RWPE2 (cell line): ENCODE results near the gene HPGDS.
"Not testable (repeated sequence)": the region's sequence is repeated elsewhere in the genome, so short reads cannot be mapped to it uniquely, and the experiment has no call there.

Experiments
- ATAC-seq: fragments of 200-7000 bp; cut with Tn5 transposase; 3 replicates; pipeline ENCODE4 v1.9.1; 2021; ENCODE audit warnings: low read depth
- DNase-seq: peaks from one replicate; pipeline ENCODE4 v3.0.0-alpha.2; 2020; ENCODE audit warnings: low spot score
- H3K27ac ChIP-seq: fragments of 450-650 bp; 2 replicates; pipeline ENCODE4 v1.5.1; 2017; ENCODE audit warnings: mild to moderate bottlenecking; ENCODE audit not compliant: poor library complexity, severe bottlenecking
- H3K27me3 ChIP-seq: fragments of 250-450 bp; sonication (Bioruptor Pico); 2 replicates; pipeline ENCODE4 v1.5.1; 2021; ENCODE audit warnings: mild to moderate bottlenecking, moderate library complexity; ENCODE audit not compliant: insufficient read depth, poor library complexity, severe bottlenecking
- H3K36me3 ChIP-seq: fragments of 250-450 bp; sonication (Bioruptor Pico); 2 replicates; pipeline ENCODE4 v1.5.1; 2020; ENCODE audit warnings: low read depth, mild to moderate bottlenecking, moderate library complexity
- H3K4me1 ChIP-seq: fragments of 250-450 bp; sonication (Bioruptor Pico); 2 replicates; pipeline ENCODE4 v1.5.1; 2021; ENCODE audit warnings: mild to moderate bottlenecking, moderate library complexity; ENCODE audit not compliant: insufficient read depth, poor library complexity, severe bottlenecking
- H3K4me3 ChIP-seq: fragments of 250-450 bp; sonication (Bioruptor Pico); 2 replicates; pipeline ENCODE4 v1.5.1; 2021; ENCODE audit warnings: mild to moderate bottlenecking, moderate library complexity; ENCODE audit not compliant: severe bottlenecking
- H3K9me3 ChIP-seq: fragments of 250-450 bp; sonication (Bioruptor Pico); 2 replicates; pipeline ENCODE4 v1.5.1; 2021; ENCODE audit warnings: mild to moderate bottlenecking, moderate library complexity; ENCODE audit not compliant: severe bottlenecking
- TF ChIP-seq, protein P1 (sequence below): fragments of 450-650 bp; IDR thresholded peaks from one replicate; pipeline ENCODE4 v1.5.1; 2017; ENCODE audit warnings: mild to moderate bottlenecking, moderate library complexity; ENCODE audit not compliant: poor library complexity, severe bottlenecking

Gene HPGDS

GRCh38 chr4:94342694-94343093 lies at the start of gene HPGDS:
Gene HPGDS (minus strand): TSS chr4:94342836. CDS start chr4:94334629, 8,207 bp downstream.
- H3K36me3 ChIP-seq, result no peaks in the 10 kb centered on the region
- TF ChIP-seq, protein P1, sequence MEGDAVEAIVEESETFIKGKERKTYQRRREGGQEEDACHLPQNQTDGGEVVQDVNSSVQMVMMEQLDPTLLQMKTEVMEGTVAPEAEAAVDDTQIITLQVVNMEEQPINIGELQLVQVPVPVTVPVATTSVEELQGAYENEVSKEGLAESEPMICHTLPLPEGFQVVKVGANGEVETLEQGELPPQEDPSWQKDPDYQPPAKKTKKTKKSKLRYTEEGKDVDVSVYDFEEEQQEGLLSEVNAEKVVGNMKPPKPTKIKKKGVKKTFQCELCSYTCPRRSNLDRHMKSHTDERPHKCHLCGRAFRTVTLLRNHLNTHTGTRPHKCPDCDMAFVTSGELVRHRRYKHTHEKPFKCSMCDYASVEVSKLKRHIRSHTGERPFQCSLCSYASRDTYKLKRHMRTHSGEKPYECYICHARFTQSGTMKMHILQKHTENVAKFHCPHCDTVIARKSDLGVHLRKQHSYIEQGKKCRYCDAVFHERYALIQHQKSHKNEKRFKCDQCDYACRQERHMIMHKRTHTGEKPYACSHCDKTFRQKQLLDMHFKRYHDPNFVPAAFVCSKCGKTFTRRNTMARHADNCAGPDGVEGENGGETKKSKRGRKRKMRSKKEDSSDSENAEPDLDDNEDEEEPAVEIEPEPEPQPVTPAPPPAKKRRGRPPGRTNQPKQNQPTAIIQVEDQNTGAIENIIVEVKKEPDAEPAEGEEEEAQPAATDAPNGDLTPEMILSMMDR, result no peak
- H3K27me3 ChIP-seq, result no peaks in the 10 kb centered on the region
- no peaks in the 10 kb centered on the region for H3K9me3 ChIP-seq
- no peak within 1 kb of the TSS for H3K27ac ChIP-seq
- DNase-seq (no peak), ATAC-seq (no peak)
- no peaks in the 10 kb centered on the region for H3K4me1 ChIP-seq
- H3K4me3 ChIP-seq, result no peak within 1 kb of the TSS

DNA sequence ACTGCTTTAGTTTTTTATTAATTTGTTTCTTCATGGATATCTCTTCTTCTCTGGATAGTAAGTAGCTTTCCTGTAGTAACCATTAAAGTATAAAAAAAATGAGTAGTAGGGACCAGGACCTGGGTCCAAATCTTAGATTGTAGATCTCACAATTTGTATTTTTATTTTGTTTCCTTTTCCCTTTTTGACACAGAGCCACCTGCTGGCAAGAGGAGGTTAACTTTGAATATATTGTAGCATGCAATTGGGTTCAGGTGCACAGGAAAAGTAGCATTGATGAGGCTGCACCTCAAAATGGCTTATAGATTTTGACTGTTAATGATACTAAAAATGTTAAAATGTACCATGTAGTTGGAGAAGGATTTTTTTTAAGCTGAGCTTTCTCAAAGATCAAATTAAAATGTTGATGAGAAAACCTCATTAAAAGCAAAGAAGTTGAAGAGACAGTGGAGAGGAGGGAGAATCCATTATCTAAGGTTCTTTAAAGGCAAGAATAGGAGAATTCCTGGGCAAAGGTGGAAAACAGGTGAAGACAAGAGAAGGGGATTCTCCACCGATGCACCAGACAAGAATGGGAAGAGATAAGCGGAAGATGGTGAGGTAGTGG lies 48.3 kb upstream of the HPGDS start:
- no peak overlapping the region for H3K27ac ChIP-seq
- H3K4me1 ChIP-seq, result no peaks in the 10 kb centered on the region
- no peak for DNase-seq
- no peak for ATAC-seq
- TF ChIP-seq, protein P1, result peak; percentile 84
- H3K27me3 ChIP-seq, result no peaks in the 10 kb centered on the region
- H3K9me3 ChIP-seq, result no peaks in the 10 kb centered on the region
- no peaks in the 10 kb centered on the region for H3K36me3 ChIP-seq
- H3K4me3 ChIP-seq, result no peak overlapping the region

DNA sequence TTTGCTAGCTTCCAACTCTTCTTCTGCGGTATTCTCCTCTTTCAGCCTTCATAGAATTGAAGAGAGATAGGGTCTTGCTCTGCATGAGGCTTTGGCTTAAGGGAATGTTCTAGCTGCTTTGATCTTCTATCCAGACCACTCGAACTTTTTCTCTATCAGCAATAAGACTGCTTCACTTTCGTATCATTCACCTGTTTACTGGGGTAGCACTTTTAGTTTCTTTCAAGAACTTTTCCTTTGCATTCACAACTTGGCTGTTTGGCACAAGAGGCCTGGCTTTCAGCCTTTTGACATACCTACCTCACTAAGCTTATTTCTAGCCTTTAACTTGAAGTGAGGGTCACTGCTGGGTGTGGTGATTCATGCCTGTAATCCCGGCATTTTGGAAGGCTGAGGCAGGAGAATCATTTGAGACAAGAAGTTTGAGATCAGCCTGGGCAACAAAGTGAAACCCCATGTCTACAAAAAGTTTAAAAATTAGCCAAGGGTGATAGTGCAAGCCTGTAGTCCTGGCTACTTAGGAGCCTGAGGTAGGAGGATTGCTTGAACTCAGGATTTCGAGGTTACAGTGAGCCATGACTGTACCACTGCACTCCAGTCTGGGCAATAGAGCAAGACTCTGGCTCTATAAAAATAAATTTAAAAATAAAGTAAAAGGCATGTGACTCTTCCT lies 47.1 kb upstream of the HPGDS start:
- Histone ChIP-seq H3K4me1 (no peaks in the 10 kb centered on the region), H3K27ac (no peak overlapping the region), H3K36me3 (no peaks in the 10 kb centered on the region), H3K9me3 (no peaks in the 10 kb centered on the region), H3K27me3 (no peaks in the 10 kb centered on the region), H3K4me3 (no peak overlapping the region)
- TF ChIP-seq, protein P1, result no peak
- no peak for ATAC-seq
- no peak for DNase-seq

DNA sequence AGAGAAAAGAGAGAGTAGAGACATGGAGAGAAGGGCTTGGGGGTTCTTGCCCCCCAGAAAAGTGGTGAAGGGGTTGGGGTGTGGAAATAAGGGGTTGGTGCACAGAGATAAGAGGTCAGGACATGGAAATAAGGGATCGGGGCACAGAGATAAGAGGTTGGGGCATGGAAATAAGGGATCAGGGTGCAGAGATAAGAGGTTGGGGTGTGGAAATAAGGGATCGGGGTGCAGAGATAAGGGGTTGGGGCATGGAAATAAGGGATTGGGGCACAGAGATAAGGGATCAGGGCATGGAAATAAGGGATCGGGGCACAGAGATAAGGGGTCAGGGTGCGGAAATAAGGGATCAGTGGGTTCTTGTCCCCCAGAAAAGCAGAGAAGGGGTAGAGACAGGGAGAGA lies 45.3 kb upstream of the HPGDS start:
- H3K4me3 ChIP-seq, H3K36me3 ChIP-seq, H3K27me3 ChIP-seq, ATAC-seq, H3K9me3 ChIP-seq, H3K27ac ChIP-seq, H3K4me1 ChIP-seq, DNase-seq: not testable (repeated sequence)

- H3K4me3 ChIP-seq, H3K4me1 ChIP-seq, DNase-seq, ATAC-seq, H3K9me3 ChIP-seq, H3K36me3 ChIP-seq, H3K27ac ChIP-seq, H3K27me3 ChIP-seq: not testable (repeated sequence)
Measured at GRCh38 chr4:94385452-94385851, 42.8 kb upstream of the HPGDS start.

DNA sequence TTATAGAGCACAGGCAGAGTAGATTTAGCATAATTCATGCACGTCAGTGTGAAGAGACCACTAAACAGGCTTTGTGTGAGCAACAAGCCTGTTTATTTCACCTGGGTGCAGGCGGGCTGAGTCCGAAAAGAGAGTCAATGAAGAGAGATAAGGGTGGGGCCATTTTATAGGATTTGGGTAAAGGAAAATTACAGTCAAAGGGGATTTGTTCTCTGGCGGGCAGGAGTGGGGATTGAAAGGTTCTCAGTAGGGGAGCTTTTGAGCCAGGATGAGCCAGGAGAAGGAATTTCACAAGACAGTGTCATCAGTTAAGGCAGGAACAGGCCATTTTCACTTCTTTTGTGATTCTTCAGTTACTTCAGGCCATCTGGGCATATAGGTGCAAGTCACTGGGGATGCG lies 40.3 kb upstream of the HPGDS start:
- H3K4me3 ChIP-seq, DNase-seq, H3K27ac ChIP-seq, H3K36me3 ChIP-seq, H3K27me3 ChIP-seq, H3K4me1 ChIP-seq, ATAC-seq, H3K9me3 ChIP-seq: not testable (repeated sequence)
